Thyroid gland (tissue), 4 donors: Measurements from ENCODE around the gene GYG1.

Source experiments
- CTCF ChIP-seq, 6 experiments: fragments of 200-600 bp in 3 of 6; fragments of 450-650 bp in 3 of 6; sonication (generic) in 3 of 6; IDR thresholded peaks; one replicate each; pipeline ENCODE4 v1.5.1; 2016 to 2019; ENCODE audit warnings: antibody characterized with exemption in 6 of 6, mild to moderate bottlenecking in 2 of 6, inconsistent platforms in 1 of 6, moderate library complexity in 1 of 6
- POLR2A ChIP-seq, 2 donors: fragments of 450-650 bp; IDR thresholded peaks; one replicate each; pipeline ENCODE4 v1.6.1; 2017; ENCODE audit warnings: antibody characterized with exemption in 2 of 2, mild to moderate bottlenecking in 2 of 2, moderate library complexity in 1 of 2

GRCh38 chr3:149004622-149005021 is 13.3 kb downstream of the GYG1 start:
- TF ChIP-seq CTCF (IDR thresholded peaks at IDR 0.05) (no peak), POLR2A (IDR thresholded peaks at IDR 0.05) (no peak)
